SJCRH30 (cell line): ENCODE data around the gene DUSP22. TPM values are rescaled to one million over a fixed set of nuclear protein-coding genes. Genes with fewer than 3 reads are reported as not detected.

Source experiments
- DNase-seq, 2 experiments: peaks; one replicate each; pipeline ENCODE4 v3.0.0-alpha.2; 2015 to 2020
- H3K27ac ChIP-seq: fragments of 250-450 bp; sonication (Bioruptor Pico); 2 replicates; pipeline ENCODE4 v1.5.1; 2020; ENCODE audit warnings: mild to moderate bottlenecking, moderate library complexity
- H3K27me3 ChIP-seq: fragments of 250-450 bp; sonication (Bioruptor Pico); 2 replicates; pipeline ENCODE4 v1.5.1; 2020; ENCODE audit warnings: mild to moderate bottlenecking, moderate library complexity
- H3K36me3 ChIP-seq: fragments of 250-450 bp; sonication (Bioruptor Pico); 2 replicates; pipeline ENCODE4 v1.5.1; 2020; ENCODE audit warnings: mild to moderate bottlenecking, moderate library complexity
- H3K4me1 ChIP-seq: fragments of 250-450 bp; sonication (Bioruptor Pico); 2 replicates; pipeline ENCODE4 v1.5.1; 2020; ENCODE audit warnings: mild to moderate bottlenecking, moderate library complexity
- H3K4me3 ChIP-seq: fragments of 250-450 bp; sonication (Bioruptor Pico); 2 replicates; pipeline ENCODE4 v1.5.1; 2020; ENCODE audit warnings: mild to moderate bottlenecking, moderate library complexity
- H3K9me3 ChIP-seq: fragments of 250-450 bp; sonication (Bioruptor Pico); replicated peaks from 2 replicates; pipeline ENCODE4 v1.5.1; 2020; ENCODE audit warnings: mild to moderate bottlenecking, moderate library complexity
- total RNA-seq: library from RNA; depleted of rRNA; stranded (reverse); fragments of >200 nt; shearing (Covaris generic); gene quantifications from 2 replicates; pipeline ENCODE4 v1.2.3, GENCODE V29; 2014

DUSP22 gene
- total RNA-seq, 1 experiment from 2014 or later: 14.3 TPM

DNA sequence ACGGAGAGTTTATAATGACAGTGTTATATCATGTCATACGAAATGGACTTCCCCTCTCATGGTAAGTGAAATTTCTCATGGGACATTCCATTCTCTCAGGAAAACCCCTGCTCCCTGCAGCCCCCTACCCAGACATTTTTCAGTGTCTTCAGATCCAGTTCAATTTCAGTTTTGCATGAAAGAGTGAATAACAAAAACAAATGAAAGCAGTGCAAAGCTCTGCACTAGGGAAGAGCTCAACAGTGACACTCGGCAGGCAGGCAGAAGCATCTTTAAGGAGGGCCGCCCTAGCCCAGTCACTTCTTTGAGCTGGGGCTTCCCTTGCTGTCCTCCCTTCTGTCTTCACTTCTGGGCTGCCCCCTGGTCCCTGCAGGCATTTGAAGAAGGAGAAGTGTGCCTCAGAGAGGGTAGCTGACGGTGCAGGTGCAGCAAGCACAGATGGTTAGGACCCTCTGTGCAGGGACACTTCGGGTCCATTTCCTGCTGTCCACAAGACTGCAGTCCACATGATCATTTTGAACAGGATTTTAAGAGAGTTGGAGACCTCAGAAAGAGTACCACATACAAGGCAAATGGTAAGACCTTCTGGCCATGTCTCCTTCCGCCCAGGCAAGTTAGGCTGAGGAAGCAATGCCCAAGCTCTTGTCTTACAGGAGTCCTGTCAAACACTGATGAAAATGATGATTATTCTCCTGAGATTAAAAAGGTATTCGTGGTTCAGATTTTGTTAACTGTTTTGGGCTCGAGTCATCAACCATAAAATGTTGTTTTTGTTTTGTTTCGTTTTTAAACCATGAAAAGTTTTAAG is 5.4 kb upstream of the DUSP22 start:
- H3K4me3 ChIP-seq: no peak overlapping the region
- H3K4me1 ChIP-seq: no peaks in the 10 kb centered on the region
- no peak for DNase-seq
- H3K27me3 ChIP-seq: no peaks in the 10 kb centered on the region
- no peaks in the 10 kb centered on the region for H3K9me3 ChIP-seq
- no peaks in the 10 kb centered on the region for H3K36me3 ChIP-seq
- H3K27ac ChIP-seq: no peak overlapping the region

DNA sequence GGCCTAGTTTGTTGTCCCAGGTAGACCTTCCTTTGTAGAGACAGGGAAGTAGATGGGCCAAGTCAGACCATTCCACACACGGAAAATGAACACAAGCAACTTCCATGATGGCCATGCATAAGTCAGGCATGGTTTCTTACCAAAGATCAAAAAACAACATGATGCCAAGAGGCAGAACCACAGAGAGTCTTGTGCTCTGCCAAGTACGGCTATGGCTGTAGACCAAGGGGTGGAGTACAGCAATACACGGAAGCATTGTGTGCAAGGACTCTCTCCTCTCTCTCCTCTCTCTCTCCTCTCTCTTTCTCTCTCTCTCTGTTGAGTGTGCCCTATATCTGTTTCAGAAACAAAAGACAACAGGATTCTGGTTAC is 4.8 kb upstream of the DUSP22 start:
- no peak for DNase-seq
- Histone ChIP-seq H3K36me3 (no peaks in the 10 kb centered on the region), H3K9me3 (no peaks in the 10 kb centered on the region), H3K4me3 (no peak overlapping the region), H3K4me1 (no peaks in the 10 kb centered on the region), H3K27me3 (no peaks in the 10 kb centered on the region), H3K27ac (no peak overlapping the region)

DNA sequence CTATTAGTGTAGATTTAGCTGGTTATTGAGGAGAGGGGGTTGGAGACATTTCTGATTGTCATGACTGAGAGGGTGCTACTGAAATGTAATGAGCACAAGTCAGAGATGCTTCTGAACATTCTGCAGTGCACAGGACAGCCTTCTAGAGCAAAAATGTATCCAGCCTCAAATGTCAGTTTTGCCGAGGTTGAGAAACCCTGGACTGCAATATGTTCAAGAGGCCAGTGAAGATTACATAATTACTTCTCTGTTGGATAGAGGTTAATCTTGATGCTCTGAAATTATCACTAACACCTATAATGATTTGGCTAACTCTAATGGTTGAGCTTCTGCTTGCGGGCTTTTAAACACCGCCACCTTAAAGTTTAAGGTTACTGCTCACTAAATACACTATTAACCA is 3.4 kb upstream of the DUSP22 start:
- no peak overlapping the region for H3K4me3 ChIP-seq
- no peaks in the 10 kb centered on the region for H3K9me3 ChIP-seq
- no peak overlapping the region for H3K27ac ChIP-seq
- no peak for DNase-seq
- H3K27me3 ChIP-seq: no peaks in the 10 kb centered on the region
- H3K36me3 ChIP-seq: no peaks in the 10 kb centered on the region
- no peaks in the 10 kb centered on the region for H3K4me1 ChIP-seq

DNA sequence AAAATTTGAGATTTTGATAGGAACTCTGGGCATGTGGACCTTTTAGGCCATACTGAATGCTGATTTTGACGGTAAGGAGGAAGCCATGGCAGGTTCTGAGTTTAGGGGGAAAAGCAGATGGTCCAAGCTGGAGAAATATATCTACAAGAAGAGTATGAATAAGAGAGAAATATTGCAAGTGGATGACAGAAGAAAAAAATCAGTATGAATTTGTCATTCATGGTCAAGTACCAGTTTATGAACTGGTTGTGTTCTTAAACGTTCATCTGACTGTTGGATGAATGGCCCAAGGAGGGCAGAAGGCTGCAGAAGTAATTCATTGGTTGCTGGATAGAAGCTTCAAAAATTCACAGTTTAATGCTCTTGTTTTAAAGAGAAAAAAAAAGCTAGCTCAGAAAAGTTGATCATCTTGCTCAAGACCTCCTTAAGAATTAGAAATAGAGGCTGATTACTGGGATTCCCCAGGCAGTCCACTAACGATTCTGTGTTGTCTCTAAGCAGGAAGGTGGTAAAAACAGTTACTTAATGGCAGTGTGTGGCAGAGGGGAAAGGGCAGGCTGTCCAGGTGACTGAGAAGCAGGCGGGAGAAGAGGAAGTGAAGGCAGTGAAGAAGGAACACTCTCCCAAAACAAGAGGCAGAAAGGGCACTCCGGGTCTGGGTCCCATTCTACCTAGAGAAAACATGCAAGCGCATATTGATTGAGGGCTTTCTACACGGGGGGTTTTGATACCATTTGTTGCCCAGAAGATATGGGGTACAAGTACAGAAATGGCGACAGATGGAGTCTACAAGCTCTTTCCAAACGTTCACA is 2.0 kb upstream of the DUSP22 start:
- Histone ChIP-seq H3K9me3 (no peaks in the 10 kb centered on the region), H3K36me3 (no peaks in the 10 kb centered on the region), H3K4me3 (no peak overlapping the region), H3K27me3 (no peaks in the 10 kb centered on the region), H3K4me1 (no peaks in the 10 kb centered on the region), H3K27ac (no peak overlapping the region)
- DNase-seq: no peak

DNA sequence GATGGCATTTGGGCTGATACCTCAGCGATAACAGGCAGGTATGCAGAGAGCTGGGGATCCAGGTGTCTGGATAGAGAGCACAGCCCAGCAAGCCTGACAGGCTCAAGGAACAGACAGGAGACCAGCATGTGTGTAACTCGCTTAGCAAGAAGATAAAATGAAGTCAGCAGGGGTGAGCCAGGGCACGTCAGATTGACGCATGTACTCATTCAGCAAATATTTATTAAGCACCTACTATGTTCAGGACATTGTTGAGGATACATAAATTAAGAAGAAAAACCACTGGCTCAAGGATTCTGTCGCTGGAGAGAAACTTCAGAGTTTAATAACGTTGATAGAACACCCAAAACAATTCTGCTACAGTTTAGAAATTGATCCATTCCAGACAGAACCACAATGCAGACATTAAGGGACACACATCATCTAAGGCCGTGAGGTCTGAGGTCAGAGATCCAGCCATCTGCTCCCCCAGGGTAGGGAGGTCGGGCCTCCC is 1.0 kb upstream of the DUSP22 start:
- H3K27ac ChIP-seq: peak overlapping the region; percentile 69
- DNase-seq: no peak

DNA sequence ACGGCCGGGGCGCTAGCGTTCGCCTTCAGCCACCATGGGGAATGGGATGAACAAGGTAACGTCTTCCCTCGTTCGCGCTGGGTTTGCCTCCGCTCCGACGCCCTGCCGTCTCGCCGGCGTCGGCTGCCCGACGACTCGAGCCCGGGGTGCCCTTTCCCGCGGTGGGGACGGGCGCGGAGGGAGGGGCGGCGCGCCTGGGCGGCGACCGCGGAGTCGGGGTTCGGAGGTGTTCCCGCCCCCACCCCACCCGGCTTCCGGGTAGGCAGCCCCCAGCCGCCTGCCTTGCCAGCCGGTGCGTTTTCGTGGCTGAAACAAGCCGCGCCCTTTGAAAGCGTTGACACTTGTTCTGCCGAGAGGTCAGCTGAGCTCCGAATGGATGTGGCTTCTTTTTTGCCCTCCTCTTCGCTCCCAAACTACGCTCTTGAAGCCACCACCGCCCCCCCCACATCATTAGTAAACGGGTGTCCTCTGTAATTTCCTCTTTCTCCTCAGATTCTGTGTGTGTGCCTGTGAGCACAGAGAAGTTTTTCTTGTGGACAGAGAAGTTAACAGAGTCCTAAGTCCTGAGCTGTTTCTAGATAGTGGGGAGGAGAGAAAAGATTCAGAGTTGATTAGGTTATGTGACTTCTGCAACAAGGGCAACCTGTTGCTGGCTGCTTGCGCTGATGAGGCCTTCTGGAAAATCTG is 362 bp downstream of the DUSP22 start:
- Histone ChIP-seq H3K27me3 (no peaks in the 10 kb centered on the region), H3K36me3 (no peaks in the 10 kb centered on the region), H3K9me3 (no peaks in the 10 kb centered on the region), H3K4me1 (no peaks in the 10 kb centered on the region), H3K27ac (peak overlapping the region; percentile 69), H3K4me3 (peak overlapping the region; percentile 67)
- DNase-seq: peak; percentile 34 to 41

More for the DNA sequence above, 1.0 kb upstream of the DUSP22 start:
- H3K9me3 ChIP-seq: no peaks in the 10 kb centered on the region
- no peaks in the 10 kb centered on the region for H3K36me3 ChIP-seq
- no peaks in the 10 kb centered on the region for H3K27me3 ChIP-seq
- H3K4me3 ChIP-seq: peak overlapping the region; percentile 67
- no peaks in the 10 kb centered on the region for H3K4me1 ChIP-seq

DNA sequence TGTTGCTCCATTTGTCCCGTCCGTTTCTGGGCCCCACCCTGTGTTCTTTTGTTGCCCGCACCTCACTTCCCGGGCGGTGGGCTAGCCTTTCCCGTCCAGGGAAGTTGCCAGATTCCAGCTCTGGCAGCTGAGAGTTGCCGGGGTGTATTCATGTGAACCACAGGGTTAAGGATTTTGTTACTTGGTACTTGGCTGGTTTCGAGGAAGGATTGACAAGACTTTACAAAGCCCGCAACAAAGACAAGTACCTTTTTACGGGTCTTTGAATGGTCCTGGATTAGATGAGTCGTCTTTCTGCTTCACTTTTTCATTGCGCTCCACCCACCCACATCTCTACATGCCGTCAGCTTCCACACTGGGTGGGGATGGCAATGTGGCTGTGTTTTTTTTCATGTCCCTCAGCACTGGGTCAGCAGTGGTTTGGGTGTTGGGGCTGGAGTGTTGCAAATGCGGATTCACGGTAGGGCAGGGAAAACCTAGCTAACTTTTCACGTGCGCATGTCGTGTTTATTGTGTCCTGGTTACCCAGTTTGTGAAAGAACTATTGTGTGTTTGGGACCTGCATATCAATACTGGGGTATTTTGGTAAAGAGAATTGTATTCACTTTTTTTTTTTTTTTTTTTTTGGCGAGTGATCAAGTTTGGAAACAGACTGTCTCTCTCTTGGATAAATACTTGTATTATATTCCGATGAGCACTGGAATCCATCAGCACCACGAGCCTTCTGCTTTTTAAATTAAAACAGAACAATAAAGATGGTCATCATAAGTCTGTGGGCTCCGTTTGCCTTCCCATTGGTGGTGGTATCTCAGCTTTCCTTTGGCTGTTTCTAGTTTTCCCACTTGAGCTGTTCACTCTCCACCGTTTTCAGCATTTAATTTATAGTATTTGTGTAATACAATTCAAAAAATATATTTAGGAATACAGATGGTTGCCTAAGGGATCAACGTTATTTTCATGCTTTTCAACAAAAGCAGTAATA is 1.2 kb downstream of the DUSP22 start:
- peak in 1 of 2 experiments; percentile 27 for DNase-seq
- no peaks in the 10 kb centered on the region for H3K36me3 ChIP-seq
- no peaks in the 10 kb centered on the region for H3K27me3 ChIP-seq
- H3K27ac ChIP-seq: peak overlapping the region; percentile 69
- no peaks in the 10 kb centered on the region for H3K4me1 ChIP-seq
- H3K9me3 ChIP-seq: no peaks in the 10 kb centered on the region
- H3K4me3 ChIP-seq: peak overlapping the region; percentile 67

DNA sequence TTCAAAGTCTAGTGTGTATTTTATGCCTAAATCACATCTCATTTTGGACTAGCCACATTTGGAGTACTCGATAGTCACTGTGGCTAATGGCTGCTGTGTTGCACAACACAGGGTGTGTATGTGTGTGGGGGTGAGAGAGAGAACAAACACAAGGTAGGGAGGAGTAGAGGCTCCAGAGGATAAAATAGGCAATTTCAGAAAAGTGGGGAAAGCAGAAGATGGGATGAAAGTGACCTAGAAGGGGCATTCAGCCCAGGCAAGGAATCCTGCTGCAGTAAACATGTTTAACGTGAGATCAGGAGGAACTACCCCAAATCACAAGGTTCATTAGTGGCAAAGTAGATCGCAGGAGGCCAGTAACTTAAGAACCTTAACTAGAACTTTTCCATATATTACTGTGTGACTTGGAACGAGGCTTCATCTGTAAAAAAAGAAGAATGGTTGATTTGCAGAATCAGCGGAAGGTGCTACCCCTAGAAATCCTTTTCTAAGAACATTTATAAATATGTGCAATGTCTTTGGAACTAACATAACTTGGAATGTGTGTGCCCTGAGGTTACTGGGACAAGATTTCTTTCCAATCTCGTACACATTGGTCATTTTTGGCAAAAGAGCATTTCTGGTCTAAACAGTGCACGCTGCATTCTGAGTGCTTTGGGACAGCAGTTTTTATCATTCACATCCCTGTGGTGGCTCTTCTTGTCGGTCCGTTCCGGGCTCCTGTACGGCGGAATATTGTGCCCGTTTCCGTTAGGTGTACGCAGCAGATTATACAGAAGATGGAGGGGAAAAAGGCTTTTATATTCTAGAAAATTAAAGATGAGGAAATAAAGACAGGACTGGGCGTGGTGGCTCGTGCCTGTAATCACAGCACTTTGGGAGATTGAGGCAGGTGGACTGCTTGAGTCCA is 2.6 kb downstream of the DUSP22 start:
- Histone ChIP-seq H3K27ac (no peak overlapping the region), H3K9me3 (no peaks in the 10 kb centered on the region), H3K4me3 (no peak overlapping the region), H3K27me3 (no peaks in the 10 kb centered on the region), H3K4me1 (no peaks in the 10 kb centered on the region), H3K36me3 (no peaks in the 10 kb centered on the region)
- no peak for DNase-seq

DNA sequence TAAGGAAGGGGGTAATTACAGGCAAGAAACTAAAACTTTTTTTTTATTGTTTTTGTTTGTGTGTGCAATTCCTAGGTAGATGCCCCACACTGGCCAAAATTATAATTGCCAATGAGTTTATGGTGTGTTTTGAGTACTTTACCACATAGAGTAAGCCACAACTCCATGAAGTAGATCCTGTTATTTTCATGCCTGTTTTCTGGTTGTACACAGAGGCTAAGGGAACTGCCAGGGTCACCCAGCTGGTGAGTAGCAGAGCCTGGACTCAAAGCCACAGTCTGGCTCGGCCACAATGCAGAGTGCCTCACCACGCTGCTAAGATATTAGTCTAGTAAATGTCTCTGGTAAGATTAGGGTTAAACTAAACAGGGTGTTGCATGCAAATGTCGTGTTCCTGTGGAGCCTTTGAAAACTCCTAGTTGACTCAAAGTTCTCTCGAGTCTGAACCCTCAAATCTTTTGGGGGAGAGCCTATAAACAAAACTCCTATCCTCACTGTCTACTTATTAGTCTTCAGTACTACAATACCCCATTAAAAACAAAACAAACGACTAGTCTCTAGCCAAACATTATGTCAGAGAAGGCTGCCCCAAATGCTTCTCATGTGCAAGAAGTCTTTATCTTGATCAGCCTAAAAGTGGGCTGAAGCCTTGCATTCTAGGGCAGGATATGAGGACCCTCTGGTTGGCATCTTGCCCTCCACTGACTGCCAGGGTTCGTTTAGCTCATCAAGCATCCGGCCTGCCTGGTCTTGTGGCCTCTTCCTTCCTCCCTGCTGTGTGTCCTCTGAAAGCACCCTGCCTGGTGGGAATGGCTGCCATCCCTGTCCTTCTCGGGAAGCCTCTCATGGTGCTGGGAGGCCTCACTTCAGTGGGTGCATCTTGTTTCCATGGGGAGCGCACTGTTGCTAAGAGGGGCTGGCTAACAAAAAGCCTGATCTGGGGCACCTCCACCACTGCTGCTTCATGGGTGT is 4.2 kb downstream of the DUSP22 start:
- Histone ChIP-seq H3K4me1 (no peaks in the 10 kb centered on the region), H3K27me3 (no peaks in the 10 kb centered on the region), H3K9me3 (no peaks in the 10 kb centered on the region), H3K36me3 (no peaks in the 10 kb centered on the region), H3K4me3 (no peak overlapping the region), H3K27ac (no peak overlapping the region)
- no peak for DNase-seq

DNA sequence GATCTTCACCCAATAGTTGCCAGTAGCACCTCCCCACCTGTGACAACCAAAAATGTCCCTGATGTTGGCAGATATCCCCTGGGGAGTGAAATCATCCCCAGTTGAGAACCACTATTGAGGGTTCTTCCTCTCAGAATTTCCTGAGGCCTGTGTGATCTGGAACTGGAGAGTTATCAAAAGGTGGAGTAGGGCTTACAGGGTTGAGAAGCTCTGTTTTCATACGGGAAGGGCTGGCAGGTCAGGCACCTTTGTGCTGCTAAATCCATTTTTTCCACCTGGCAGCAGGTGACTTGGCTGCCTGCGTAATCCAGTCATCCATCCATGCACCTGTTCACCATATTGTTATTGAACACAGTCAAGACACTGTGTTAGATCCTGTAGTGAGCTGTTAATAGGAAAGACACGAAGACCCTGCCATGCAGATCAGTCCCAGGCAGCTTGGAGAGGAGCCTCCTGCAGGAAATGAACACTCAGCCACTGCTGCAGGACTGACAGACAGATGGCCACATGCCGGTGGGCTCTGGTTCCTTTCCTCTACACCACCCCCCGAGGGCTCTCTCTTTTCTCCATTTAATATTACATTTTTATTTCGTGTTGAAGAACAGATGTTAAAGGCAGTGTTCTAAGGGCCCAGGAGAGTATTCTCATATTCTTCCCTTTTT is 5.4 kb downstream of the DUSP22 start:
- H3K27me3 ChIP-seq: no peaks in the 10 kb centered on the region
- H3K9me3 ChIP-seq: no peaks in the 10 kb centered on the region
- H3K4me1 ChIP-seq: no peaks in the 10 kb centered on the region
- DNase-seq: no peak
- H3K36me3 ChIP-seq: no peaks in the 10 kb centered on the region
- H3K27ac ChIP-seq: no peak overlapping the region
- no peak overlapping the region for H3K4me3 ChIP-seq

DNA sequence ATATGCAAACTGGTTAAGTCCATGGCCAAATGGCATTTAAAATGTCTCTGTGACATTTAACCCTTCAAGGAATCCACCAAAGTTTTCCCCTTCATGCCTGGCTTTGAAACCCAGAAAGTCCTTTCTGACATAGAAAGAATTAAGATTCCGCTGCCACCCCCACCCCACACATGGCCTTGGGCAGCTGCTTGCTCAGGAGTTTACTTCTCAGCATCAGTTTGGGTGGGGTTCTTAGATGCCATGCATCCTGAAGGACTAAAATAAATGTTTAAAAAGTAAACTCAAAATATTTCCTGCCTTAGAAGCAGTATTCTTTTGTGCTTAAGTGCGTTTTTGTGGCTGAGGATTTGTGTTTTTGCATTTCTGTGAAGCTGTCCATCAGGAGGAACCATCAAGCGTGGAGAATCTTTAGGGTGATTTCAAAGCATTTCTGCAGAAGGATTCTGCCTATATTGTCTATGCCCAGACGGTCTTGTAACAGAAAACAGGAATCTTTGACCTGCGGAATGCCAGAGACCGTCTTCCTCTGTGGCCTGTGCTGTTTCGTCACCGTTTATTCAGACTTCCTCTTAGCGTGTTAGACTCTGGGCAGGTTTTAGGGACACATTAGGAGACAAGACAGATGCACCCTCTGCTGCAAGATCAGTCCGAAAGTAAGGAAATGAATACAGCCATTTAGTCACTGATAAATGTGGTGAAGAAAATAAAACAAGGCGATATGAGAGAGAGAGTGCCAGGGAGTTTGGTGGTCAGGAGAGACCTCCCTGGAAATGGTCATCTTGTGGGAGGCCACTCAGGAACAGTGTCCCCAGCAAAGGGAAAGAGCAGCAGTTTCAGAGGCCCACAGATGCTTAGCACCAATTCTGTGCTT is 6.2 kb downstream of the DUSP22 start:
- no peak for DNase-seq
- H3K4me1 ChIP-seq: no peaks in the 10 kb centered on the region
- H3K36me3 ChIP-seq: no peaks in the 10 kb centered on the region
- H3K9me3 ChIP-seq: no peaks in the 10 kb centered on the region
- no peak overlapping the region for H3K4me3 ChIP-seq
- no peak overlapping the region for H3K27ac ChIP-seq
- no peaks in the 10 kb centered on the region for H3K27me3 ChIP-seq
